ENCODE measurements around the gene JAKMIP1.

- TF ChIP-seq CTCF (IDR thresholded peaks at IDR 0.05) (no peak), POLR2A (IDR thresholded peaks at IDR 0.05) (no peak)
Measured at GRCh38 chr4:6118201-6118600, 82.1 kb downstream of the JAKMIP1 start.

Data from esophagus squamous epithelium (tissue), 4 donors.